ENCODE measurements around the gene WRNIP1. TPM values are rescaled to one million over a fixed set of nuclear protein-coding genes. Genes with fewer than 3 reads are reported as not detected.

Gene WRNIP1
- total RNA-seq, 2 experiments from 2014 or later, result 36.1 to 36.6 TPM

DNA sequence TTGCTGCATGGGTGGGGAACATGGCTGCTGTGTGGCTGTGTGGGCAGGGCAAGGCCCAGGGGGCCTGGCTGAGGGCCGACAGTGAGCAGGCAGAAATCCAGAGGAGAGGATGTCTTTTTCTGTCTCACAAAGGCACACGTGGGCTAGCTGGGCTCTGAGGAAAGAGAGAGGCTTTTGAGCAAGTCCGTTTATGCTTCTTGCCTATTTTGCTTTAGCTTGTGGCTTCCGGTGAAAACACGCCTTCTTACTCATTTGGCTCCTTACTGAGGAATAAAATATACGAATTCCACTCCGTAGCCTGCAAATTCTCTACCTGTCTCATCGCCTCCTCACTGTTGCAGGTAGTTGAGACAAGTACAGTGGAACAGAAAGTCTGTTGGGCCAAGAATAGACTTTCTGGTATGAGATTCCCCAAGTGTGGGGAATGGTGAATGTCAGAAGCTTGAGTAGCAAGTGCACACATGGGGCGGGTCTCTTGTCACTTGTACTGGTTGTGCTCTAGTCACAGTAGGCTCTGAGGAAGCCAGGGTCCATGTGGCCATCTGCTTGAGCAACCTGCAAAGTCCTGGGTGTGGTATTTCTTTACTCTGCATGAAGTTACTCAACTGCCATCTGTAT, 28.4 kb downstream of the WRNIP1 start:
- ATAC-seq (peak; percentile 54), DNase-seq (peak; percentile 46)
- Mint-ChIP-seq H3K9me3 (no peaks in the 10 kb centered on the region), H3K27me3 (no peaks in the 10 kb centered on the region), H3K36me3 (ENCODE audit: low read depth) (no peaks in the 10 kb centered on the region), H3K27ac (peak overlapping the region; percentile 91), H3K4me3 (peak overlapping the region; percentile 24), H3K4me1 (ENCODE audit: low read depth) (peaks cover 51% of the 10 kb centered on the region)
- intact Hi-C loops (cut with micrococcal nuclease), result loop anchor here (5.0 kb wide), 1 partner anchor 119 kb away; no protein-coding TSS in a partner anchor
- TF ChIP-seq, protein P1, sequence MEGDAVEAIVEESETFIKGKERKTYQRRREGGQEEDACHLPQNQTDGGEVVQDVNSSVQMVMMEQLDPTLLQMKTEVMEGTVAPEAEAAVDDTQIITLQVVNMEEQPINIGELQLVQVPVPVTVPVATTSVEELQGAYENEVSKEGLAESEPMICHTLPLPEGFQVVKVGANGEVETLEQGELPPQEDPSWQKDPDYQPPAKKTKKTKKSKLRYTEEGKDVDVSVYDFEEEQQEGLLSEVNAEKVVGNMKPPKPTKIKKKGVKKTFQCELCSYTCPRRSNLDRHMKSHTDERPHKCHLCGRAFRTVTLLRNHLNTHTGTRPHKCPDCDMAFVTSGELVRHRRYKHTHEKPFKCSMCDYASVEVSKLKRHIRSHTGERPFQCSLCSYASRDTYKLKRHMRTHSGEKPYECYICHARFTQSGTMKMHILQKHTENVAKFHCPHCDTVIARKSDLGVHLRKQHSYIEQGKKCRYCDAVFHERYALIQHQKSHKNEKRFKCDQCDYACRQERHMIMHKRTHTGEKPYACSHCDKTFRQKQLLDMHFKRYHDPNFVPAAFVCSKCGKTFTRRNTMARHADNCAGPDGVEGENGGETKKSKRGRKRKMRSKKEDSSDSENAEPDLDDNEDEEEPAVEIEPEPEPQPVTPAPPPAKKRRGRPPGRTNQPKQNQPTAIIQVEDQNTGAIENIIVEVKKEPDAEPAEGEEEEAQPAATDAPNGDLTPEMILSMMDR (IDR thresholded peaks at IDR 0.05), result no peak
- ChIA-PET POLR2A (interaction anchor here (0.9 to 1.5 kb wide), 5 partner anchors 10 to 147 kb away, joined by 3 to 10 read pairs (median 5); partner anchors contain the start of gene SERPINB1), CTCF (interaction anchor here (0.6 to 7.6 kb wide), 8 partner anchors 25 to 196 kb away, joined by 3 to 84 read pairs (median 4); no protein-coding TSS in a partner anchor)

DNA sequence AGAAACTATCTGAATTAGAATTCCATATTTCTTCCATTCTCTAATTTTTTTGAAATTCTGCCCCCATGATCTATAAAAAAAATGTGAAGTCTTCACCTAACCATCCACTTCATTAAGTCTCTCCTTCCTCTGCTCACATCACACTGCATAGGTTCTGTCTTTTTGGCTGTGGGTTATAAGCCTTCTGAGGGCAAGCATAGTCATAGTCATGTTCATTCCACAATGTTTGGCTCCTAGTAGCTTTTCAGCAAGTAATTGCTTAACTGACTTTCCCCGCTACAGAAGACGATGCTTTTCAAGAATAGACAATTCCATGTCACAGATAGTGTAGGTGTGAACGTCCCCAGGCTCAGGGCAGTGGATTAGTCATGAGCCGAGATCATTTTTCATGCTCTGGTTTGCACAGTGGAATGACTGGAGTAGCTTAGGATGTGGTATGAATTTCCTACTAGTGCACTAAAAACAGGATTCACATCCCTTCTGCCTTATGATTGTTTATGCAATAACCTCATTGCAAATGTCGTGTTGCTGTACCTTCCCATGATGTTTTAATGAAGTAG, 29.1 kb downstream of the WRNIP1 start:
- no peaks in the 10 kb centered on the region for H3K36me3 Mint-ChIP-seq (ENCODE audit: low read depth)
- intact Hi-C loops (cut with micrococcal nuclease), result loop anchor here (5.0 kb wide), 1 partner anchor 118 kb away; no protein-coding TSS in a partner anchor
- CTCF ChIA-PET, result interaction anchor here (1.1 to 7.6 kb wide), 5 partner anchors 26 to 158 kb away, joined by 3 to 84 read pairs (median 7); no protein-coding TSS in a partner anchor

DNA sequence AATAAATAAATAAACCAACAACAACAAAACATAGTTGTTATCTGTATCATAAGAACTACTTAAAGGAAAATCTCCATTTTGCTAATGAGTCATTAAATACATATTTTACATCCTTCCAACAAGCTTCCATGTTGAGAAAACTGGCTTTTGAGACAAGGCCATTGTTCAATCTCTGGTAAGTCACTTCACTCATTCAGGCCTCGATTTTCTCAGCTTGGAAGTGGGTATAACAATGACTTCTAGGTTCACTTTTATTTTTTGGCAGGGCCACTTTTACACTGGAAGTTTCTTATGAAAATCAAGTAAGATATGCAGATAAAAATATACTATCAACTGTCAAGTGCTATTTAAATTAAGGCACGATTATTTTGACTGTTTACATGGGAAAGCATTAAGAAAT, 30.0 kb downstream of the WRNIP1 start:
- Mint-ChIP-seq H3K4me1 (ENCODE audit: low read depth) (peaks cover 57% of the 10 kb centered on the region), H3K27ac (no peak overlapping the region), H3K36me3 (ENCODE audit: low read depth) (no peaks in the 10 kb centered on the region), H3K27me3 (no peaks in the 10 kb centered on the region), H3K9me3 (no peaks in the 10 kb centered on the region), H3K4me3 (no peak overlapping the region)
- DNase-seq, result no peak
- TF ChIP-seq, protein P1 (IDR thresholded peaks at IDR 0.05), result no peak
- ATAC-seq, result no peak
- ChIA-PET POLR2A (interaction anchor here (1.2 kb wide), 1 partner anchor 12 kb away, joined by 4 read pairs; no protein-coding TSS in a partner anchor), CTCF (interaction anchor here (3.0 to 7.6 kb wide), 2 partner anchors 52 to 138 kb away, joined by 9 to 84 read pairs; no protein-coding TSS in a partner anchor)
- intact Hi-C loops (cut with micrococcal nuclease), result no loop called here

More for the DNA sequence above, 29.1 kb downstream of the WRNIP1 start:
- Mint-ChIP-seq H3K9me3 (no peaks in the 10 kb centered on the region), H3K4me1 (ENCODE audit: low read depth) (peaks cover 48% of the 10 kb centered on the region), H3K4me3 (no peak overlapping the region), H3K27me3 (no peaks in the 10 kb centered on the region), H3K27ac (no peak overlapping the region)
- no peak for DNase-seq
- POLR2A ChIA-PET, result interaction anchor here (0.9 to 1.5 kb wide), 5 partner anchors 9 to 146 kb away, joined by 3 to 10 read pairs (median 5); partner anchors contain the start of gene SERPINB1
- TF ChIP-seq, protein P1 (IDR thresholded peaks at IDR 0.05), result no peak
- no peak for ATAC-seq

DNA sequence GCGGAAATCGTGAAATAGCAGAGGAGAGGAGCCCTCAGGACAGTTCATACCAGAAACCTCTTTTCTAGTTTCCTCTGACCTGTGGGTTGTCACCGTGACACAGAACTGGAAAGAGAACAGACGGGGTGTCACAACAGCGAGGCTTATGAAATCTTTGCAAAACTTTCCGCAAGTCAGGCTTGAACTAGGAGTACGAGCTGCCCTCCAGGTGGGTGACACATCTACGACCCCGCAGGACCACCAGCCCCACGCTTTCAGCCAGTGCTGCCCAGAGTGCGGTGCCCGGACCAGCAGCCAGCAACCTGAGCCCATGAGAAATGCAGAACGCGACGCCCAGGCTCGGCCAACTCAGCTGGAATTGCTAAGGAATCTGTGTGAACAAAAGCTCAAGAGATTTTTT, 30.8 kb downstream of the WRNIP1 start:
- TF ChIP-seq, protein P1 (IDR thresholded peaks at IDR 0.05), result no peak
- Mint-ChIP-seq H3K4me3 (no peak overlapping the region), H3K36me3 (ENCODE audit: low read depth) (no peaks in the 10 kb centered on the region), H3K4me1 (ENCODE audit: low read depth) (peaks cover 58% of the 10 kb centered on the region), H3K9me3 (no peaks in the 10 kb centered on the region), H3K27me3 (no peaks in the 10 kb centered on the region), H3K27ac (no peak overlapping the region)
- intact Hi-C loops (cut with micrococcal nuclease), result no loop called here
- DNase-seq, result no peak
- no peak for ATAC-seq
- ChIA-PET POLR2A (interaction anchor here (1.2 kb wide), 1 partner anchor 13 kb away, joined by 4 read pairs; no protein-coding TSS in a partner anchor), CTCF (interaction anchor here (1.5 to 7.6 kb wide), 2 partner anchors 137 to 194 kb away, joined by 6 to 84 read pairs; no protein-coding TSS in a partner anchor)
